ENCODE measurements around the gene TSG101.

- TF ChIP-seq, protein P1, sequence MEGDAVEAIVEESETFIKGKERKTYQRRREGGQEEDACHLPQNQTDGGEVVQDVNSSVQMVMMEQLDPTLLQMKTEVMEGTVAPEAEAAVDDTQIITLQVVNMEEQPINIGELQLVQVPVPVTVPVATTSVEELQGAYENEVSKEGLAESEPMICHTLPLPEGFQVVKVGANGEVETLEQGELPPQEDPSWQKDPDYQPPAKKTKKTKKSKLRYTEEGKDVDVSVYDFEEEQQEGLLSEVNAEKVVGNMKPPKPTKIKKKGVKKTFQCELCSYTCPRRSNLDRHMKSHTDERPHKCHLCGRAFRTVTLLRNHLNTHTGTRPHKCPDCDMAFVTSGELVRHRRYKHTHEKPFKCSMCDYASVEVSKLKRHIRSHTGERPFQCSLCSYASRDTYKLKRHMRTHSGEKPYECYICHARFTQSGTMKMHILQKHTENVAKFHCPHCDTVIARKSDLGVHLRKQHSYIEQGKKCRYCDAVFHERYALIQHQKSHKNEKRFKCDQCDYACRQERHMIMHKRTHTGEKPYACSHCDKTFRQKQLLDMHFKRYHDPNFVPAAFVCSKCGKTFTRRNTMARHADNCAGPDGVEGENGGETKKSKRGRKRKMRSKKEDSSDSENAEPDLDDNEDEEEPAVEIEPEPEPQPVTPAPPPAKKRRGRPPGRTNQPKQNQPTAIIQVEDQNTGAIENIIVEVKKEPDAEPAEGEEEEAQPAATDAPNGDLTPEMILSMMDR (IDR thresholded peaks at IDR 0.05; ENCODE audit: low read length): no peak
- TF ChIP-seq EZH2 (IDR thresholded peaks at IDR 0.05; ENCODE audit: borderline replicate concordance, low read length): no peak
These were observed 70.9 kb downstream of the TSG101 start, which contains the start of gene LDHAL6A for GRCh38 chr11:18455686-18456372.

Measured in OCI-LY1 (cell line).